ENCODE data around the gene UPK3BL1.
"Not testable (repeated sequence)": the region's sequence is repeated elsewhere in the genome, so short reads cannot be mapped to it uniquely, and the experiment has no call there.

UPK3BL1 gene, protein sequence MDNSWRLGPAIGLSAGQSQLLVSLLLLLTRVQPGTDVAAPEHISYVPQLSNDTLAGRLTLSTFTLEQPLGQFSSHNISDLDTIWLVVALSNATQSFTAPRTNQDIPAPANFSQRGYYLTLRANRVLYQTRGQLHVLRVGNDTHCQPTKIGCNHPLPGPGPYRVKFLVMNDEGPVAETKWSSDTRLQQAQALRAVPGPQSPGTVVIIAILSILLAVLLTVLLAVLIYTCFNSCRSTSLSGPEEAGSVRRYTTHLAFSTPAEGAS

GRCh38 chr7:102642691-102643090 lies at the start of gene UPK3BL1:
Gene UPK3BL1 (minus strand): TSS chr7:102642791. CDS start chr7:102642741, 50 bp downstream.
- not testable (repeated sequence) for DNase-seq (ENCODE audit: insufficient read length, low spot score); FAIRE-seq

GRCh38 chr7:102690602-102691001 lies 48.0 kb upstream of the UPK3BL1 start:
- not testable (repeated sequence) for FAIRE-seq; DNase-seq (ENCODE audit: insufficient read length, low spot score)

DNA sequence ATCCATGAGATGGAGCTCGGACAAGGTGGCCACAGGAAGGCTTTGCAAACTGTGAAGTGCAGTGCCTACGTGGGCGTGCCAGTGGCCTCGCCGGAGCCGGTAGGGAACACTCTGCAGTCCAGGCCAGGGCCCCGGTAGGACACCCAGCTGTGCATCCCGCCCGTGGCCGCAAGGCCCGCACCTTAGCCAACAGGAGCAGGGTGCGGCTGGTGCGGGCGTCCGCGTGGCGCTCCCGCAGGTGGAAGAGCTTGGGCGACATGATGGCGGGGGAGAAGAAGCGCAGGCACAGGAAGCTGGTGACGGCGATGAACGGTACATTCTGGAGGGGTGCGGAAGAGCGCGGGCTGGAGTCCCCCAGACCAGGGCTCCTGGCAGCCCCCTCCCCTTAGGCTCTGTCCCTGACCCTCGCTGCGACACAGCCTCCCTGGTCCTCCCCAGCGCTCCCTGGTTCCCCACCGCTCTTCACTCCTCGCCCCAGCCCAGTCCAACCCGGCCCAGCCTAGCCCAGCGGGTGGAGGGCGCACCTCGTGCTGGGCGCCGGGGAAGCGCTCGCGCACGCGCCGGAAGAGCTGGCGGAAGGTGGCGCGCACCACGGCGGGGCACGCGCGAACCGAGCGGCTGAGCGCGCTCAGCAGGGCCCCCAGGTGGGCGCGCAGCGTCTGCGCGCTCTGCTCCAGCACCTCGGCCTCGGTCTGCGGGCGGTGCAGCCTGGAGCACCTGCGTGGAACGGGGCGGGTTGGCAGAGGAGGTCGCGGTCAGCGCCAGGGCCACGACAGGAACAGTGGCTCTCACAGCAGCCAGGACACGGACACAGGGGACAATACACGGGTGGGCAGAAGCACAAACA lies 47.1 kb upstream of the UPK3BL1 start:
- FAIRE-seq; DNase-seq (ENCODE audit: insufficient read length, low spot score): not testable (repeated sequence)

- not testable (repeated sequence) for DNase-seq (ENCODE audit: insufficient read length, low spot score); FAIRE-seq
Observed at GRCh38 chr7:102688299-102689036, 45.9 kb upstream of the UPK3BL1 start.

DNA sequence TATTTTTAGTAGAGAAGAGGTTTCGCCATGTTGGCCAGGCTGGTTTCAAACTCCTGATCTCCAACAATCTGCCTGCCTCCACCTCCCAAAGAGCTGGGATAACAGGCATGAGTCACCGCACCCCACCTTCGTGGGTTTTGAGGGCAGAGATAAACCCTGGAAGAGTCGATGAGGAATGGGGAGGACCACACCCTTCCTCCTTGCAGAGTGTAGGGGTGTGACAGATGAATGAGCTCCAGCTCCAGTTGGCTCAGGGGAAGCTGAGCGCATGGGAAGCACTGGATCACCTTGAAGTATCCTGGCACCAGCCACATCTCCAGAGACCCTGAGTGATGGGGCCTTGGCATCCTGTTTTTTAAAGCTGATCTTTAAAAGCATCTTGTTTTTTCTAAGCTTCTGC lies 40.0 kb upstream of the UPK3BL1 start:
- FAIRE-seq; DNase-seq (ENCODE audit: insufficient read length, low spot score): not testable (repeated sequence)

DNA sequence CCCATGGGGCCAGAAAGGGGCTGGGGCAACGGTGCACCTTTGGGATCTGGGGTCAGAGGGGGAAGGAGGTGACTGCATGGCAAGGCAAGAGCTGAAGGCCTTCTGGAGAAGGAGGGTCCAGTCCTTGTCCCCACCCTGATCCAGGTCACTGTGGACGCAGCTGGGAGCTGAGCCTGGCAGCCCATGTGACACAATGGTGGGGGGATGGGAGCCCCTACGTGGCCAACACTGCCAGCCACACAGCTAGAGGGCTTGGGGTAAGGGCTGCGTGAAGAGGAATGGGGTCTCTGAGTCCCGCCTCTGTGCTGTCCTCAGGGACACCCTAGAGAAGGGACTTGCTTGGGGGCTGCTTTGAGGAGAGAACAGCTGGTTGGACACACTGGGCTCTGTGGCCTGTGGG lies 38.2 kb upstream of the UPK3BL1 start:
- not testable (repeated sequence) for FAIRE-seq

GRCh38 chr7:102675545-102675944 lies 33.0 kb upstream of the UPK3BL1 start:
- not testable (repeated sequence) for FAIRE-seq; DNase-seq (ENCODE audit: insufficient read length, low spot score)

More for the DNA sequence above, 38.2 kb upstream of the UPK3BL1 start:
- not testable (repeated sequence) for DNase-seq (ENCODE audit: insufficient read length, low spot score)

GRCh38 chr7:102673447-102674067 lies 31.0 kb upstream of the UPK3BL1 start:
- DNase-seq (ENCODE audit: insufficient read length, low spot score); FAIRE-seq: not testable (repeated sequence)

GRCh38 chr7:102671956-102672307 lies 29.3 kb upstream of the UPK3BL1 start:
- not testable (repeated sequence) for FAIRE-seq; DNase-seq (ENCODE audit: insufficient read length, low spot score)

DNA sequence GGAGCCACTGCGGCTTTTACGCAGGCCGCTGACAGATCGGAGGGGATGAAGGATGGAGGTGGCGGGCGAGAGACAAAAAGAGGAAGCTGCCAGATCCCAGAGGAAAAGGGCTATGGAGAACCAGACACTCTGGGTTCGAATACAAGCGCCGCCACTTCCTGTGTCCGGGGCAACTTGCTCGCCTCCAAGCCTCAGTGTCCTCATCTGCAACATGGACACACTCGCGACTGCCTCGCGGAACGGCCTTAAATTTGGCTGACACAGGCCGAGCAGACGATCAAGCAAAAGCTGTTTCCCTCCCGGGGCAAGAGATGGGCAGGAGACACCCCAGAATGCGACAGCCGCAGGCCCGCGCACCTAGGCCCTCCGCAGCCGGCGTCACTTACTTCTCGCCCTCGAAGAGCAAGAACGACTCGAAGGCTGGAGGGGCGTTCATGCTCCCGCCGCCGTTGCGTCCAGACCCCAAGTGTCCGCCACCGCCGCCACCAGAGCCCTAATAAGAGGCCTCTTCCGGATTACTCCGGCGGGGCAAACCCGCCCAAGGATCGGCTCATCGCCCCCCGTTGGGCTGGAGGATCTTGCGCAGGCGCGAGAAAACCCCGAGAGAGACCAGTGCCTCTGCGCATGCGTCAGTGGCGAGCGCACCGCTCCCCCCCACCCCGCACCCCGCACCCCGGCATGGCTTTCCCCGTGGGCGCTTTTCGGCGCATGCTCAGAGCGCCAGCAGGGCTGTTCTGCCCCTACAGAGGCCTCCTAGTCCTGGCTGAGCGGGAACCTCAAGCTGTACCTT lies 28.8 kb upstream of the UPK3BL1 start, which contains the start of gene POLR2J2:
TSS of gene POLR2J2 (minus strand) at position 498 of the 790 bp plus-strand sequence. CDS start at position 436, 62 bp downstream.
- FAIRE-seq; DNase-seq (ENCODE audit: insufficient read length, low spot score): not testable (repeated sequence)

GRCh38 chr7:102667523-102667922 lies 24.9 kb upstream of the UPK3BL1 start:
- not testable (repeated sequence) for FAIRE-seq; DNase-seq (ENCODE audit: insufficient read length, low spot score)

DNA sequence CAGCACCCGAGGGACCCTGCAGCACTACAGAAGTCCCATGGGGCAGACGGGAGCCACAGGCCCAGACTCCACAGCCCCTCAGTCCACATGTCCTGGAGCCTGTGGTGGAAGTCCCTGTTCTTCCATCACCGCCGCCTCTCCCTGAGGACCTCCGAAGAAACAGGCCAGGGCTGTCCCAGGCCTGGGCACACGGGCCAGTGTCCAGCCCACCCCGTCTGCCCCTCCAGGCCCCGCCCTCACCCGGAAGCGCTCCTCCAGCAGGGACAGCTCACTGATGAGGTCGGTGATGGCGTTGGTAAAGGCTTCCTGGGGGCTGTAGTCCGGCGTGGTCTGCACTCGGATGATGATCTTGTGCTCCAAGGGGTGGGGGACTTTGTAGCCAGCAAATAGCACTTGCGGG lies 24.3 kb upstream of the UPK3BL1 start:
- FAIRE-seq; DNase-seq (ENCODE audit: insufficient read length, low spot score): not testable (repeated sequence)

DNA sequence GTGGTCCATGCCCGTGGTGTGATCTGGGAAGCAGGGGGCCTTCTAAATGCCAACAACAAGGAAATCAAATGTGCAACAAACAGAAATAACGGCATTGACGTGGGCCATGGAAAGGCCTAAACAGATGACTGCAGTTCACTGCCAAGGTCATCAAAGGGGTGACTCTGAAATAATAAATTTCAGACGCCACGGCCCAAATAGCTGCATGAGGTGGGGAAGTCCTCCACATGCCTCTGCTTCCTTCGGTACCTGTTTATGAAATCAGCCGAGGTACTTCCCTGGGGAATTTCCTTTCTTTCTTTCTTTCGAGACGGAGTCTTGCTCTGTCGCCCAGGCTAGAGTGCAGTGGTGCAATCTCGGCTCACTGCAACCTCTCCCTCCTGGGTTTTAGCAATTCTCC lies 22.2 kb upstream of the UPK3BL1 start:
- DNase-seq (ENCODE audit: insufficient read length, low spot score); FAIRE-seq: not testable (repeated sequence)

DNA sequence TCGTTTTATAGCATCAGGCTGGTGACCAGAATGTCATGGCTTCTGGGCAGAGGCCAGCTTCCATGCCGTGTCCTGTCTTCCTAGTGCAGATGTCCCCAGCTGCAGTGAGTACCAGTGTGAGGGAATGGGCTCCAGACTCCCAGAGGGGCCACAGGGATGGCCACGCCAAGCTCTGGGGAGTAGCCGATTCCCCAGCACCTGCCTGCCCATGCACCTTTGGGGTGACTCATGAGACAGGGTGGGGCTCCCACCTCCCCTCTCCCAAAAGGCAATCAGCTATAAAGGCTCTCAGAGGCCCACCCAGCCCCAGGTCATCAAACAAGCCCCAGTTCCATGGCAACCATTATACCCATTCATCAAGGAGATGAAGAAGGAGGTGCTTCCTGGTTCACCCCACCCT lies 7.3 kb upstream of the UPK3BL1 start, which contains the start of gene SPDYE2B:
TSS of gene SPDYE2B (plus strand) at position 396 of the 400 bp plus-strand sequence. CDS start 2,030 bp downstream, outside the sequence.
- not testable (repeated sequence) for FAIRE-seq; DNase-seq (ENCODE audit: insufficient read length, low spot score)

GRCh38 chr7:102647813-102648212 lies 5.2 kb upstream of the UPK3BL1 start:
- DNase-seq (ENCODE audit: insufficient read length, low spot score); FAIRE-seq: not testable (repeated sequence)

DNA sequence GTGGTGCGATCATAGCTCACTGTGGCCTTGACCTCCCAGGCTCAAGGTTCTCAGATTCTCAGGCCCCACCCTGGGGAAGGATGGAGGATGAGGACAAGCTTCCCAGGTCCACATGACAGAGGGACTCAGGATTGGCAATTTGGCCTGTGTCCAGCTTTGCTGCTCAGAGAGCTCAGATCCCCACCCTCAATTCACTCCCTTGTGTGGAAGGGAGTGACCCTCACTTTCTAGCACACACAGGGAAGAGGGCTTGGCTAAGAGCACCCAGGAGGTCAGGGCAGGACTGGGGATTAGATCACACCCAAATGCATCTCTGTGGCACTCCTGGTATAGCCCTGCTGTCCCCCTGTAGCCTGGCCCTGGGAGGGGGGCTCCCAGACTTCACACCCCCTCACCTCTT lies 813 bp upstream of the UPK3BL1 start:
- FAIRE-seq; DNase-seq (ENCODE audit: insufficient read length, low spot score): not testable (repeated sequence)

DNA sequence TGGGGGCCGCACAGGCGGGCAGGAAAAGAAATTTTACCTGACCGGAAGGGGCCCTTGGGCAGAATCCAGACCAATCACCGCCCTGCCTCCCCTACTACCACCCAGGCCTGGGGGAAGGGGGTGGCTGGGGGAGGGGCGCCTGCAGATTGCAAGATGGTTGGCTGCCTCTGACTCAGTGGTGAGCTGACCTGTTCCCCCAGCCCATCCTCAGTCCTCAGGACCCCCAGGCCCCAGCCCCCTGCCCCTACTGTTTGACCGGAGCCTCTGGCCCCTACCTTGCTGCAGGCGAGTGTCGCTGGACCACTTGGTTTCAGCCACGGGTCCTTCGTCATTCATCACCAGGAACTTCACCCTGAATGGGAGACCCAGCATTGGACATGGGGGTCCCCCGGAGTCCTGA lies 3.7 kb downstream of the UPK3BL1 start:
- FAIRE-seq; DNase-seq (ENCODE audit: insufficient read length, low spot score): not testable (repeated sequence)

DNA sequence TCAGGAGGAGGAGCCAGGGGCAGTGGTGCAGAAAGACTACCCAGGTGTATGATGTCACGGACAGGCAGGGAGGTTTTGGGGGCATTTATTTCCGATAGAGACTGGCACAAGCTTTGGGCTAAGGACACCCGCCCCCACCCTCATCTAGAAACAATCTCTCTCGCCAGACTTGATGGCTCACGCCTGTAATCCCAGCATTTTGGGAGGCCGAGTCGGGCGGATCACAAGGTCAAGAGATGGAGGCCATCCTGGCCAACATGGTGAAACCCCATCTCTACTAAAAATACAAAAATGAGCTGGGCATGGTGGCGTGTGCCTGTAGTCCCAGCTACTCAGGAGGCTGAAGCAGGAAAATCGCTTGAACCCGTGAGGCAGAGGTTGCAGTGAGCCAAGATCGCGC lies 5.6 kb downstream of the UPK3BL1 start:
- not testable (repeated sequence) for DNase-seq (ENCODE audit: insufficient read length, low spot score); FAIRE-seq

DNA sequence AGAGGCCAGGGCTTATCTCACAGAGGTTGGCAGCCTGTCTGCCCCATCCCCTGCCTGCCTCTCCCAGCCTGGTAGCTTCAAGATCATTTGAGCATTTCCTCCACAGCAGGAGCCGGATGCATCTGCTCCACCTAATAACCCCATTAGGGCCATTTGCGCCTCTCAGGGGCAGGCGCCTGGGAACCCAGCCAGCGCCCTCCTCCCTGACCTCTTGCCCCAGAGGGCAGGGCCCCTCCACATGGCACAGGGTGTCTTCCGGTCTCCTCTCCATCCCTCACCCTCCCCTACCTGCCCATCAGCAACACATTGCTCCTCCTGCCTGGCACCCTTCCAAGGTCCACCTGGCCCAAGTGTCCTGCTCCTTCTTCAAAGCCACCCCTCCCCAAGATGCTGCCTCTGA lies 7.2 kb downstream of the UPK3BL1 start:
- DNase-seq (ENCODE audit: insufficient read length, low spot score); FAIRE-seq: not testable (repeated sequence)

Measured in GM19239 (cell line).